Loucy (cell line): Measurements from ENCODE around the gene KRT17.

Source experiments
- CTCF ChIP-seq: fragments of 200-600 bp; sonication (generic); conservative IDR thresholded peaks from 2 replicates; pipeline ENCODE4 v1.5.1; 2014; ENCODE audit warnings: mild to moderate bottlenecking, antibody characterized with exemption, low read length
- EZH2phosphoT487 ChIP-seq: fragments of 200-600 bp; IDR thresholded peaks from 2 replicates; pipeline ENCODE4 v1.6.1; 2018; ENCODE audit warnings: antibody characterized with exemption, mild to moderate bottlenecking, moderate library complexity, borderline replicate concordance

DNA sequence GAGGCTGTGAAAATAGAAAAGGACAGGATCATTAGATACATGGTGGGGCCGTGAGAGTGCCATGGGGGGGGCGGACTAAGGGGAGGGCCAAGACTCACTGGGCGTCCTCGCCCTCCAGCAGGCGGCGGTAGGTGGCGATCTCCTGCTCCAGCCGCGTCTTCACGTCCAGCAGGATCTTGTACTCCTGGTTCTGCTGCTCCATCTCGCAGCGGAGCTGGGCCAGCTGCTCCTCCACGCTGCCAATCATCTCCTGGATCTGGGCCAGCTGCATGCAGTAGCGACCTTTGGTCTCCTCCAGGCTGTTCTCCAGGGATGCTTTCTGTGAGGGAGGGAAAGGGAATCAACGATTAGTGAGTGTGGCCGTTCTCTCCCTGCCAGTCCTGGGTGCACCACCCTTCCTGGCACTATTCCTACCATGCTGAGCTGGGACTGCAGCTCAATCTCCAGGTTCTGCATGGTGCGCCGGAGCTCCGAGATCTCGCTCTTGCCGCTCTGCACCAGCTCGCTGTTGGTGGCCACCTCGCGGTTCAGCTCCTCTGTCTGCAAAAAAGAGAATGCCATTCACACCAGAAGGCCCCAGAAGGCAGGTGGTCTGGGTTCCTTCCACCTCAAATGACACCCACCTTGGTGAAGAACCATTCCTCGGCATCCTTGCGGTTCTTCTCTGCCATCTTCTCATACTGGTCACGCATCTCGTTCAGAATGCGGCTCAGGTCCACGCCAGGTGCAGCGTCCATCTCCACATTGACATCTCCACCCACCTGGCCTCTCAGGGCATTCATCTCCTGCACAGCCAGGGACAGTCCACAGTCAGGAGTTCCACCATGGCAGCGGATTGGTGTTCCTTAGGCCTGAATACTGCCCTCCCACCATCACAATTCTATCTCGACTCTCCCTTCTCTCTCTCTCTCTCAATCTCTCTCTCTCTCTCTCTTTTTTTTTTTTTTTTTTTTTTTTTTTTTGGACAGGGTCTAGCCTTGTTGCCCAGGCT is 40.9 kb downstream of the KRT17 start:
- TF ChIP-seq CTCF (no peak), EZH2phosphoT487 (no peak)
